GM13976 (cell line): ENCODE measurements around the gene COG7.
"Not testable (repeated sequence)": the region's sequence is repeated elsewhere in the genome, so short reads cannot be mapped to it uniquely, and the experiment has no call there.

Source experiments
- DNase-seq: peaks from one replicate; pipeline ENCODE4 v3.0.0; 2012; ENCODE audit warnings: low spot score
- in situ Hi-C: fragments of 300-500 bp; cut with MboI; formaldehyde crosslinking; loops from one replicate; pipeline ENCODE4 v1.12.0; 2022; ENCODE audit warnings: low sequenced_read_pairs, mixed read lengths, inconsistent platforms; ENCODE audit not compliant: unreplicated experiment
- TF ChIP-seq, protein P1 (sequence below): IDR thresholded peaks from 2 replicates; pipeline ENCODE4 v1.5.1; 2012; ENCODE audit warnings: borderline replicate concordance, mild to moderate bottlenecking; ENCODE audit not compliant: insufficient read depth; ENCODE audit errors: extremely low read depth, missing control alignments, control extremely low read depth

COG7 gene

DNA sequence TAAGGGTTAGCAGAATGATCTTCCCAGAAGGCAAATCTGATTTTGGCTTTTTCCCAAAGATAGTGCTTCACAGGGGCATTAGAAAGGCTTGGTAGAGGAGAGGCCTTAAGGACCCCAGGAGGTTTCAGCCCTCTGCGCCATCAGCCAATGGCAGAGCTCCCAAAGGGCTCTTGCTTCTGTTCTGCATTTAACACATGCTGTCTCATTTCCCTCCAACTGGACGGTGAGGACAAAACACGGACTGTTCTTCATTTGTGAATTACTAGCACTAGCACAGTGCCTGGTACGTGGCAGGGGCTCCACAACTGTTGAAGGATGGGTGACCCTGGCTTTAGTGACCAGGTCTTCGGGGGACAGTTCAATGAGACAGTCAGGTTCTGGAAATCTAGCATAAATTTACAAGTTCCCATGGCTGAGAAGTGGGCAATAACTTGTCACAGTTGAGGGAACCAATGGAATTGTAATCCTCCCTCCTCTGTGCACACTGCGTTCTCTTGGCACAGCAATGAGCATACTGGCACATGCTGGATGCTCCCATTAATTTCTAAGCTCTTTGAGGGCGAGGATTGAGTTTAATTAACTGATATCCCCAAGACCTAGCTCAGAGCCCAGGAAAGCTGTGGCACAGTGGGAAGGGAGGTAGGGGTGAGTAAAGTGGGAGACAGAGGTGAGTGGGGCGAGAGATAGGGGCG lies 45.4 kb downstream of the COG7 start:
- TF ChIP-seq, protein P1, sequence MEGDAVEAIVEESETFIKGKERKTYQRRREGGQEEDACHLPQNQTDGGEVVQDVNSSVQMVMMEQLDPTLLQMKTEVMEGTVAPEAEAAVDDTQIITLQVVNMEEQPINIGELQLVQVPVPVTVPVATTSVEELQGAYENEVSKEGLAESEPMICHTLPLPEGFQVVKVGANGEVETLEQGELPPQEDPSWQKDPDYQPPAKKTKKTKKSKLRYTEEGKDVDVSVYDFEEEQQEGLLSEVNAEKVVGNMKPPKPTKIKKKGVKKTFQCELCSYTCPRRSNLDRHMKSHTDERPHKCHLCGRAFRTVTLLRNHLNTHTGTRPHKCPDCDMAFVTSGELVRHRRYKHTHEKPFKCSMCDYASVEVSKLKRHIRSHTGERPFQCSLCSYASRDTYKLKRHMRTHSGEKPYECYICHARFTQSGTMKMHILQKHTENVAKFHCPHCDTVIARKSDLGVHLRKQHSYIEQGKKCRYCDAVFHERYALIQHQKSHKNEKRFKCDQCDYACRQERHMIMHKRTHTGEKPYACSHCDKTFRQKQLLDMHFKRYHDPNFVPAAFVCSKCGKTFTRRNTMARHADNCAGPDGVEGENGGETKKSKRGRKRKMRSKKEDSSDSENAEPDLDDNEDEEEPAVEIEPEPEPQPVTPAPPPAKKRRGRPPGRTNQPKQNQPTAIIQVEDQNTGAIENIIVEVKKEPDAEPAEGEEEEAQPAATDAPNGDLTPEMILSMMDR, result no peak
- in situ Hi-C loops, result no loop called here
- no peak for DNase-seq

- TF ChIP-seq, protein P1, result no peak
- in situ Hi-C loops, result no loop called here
- no peak for DNase-seq
These were observed 46.3 kb downstream of the COG7 start for GRCh38 chr16:23406546-23407240.

DNA sequence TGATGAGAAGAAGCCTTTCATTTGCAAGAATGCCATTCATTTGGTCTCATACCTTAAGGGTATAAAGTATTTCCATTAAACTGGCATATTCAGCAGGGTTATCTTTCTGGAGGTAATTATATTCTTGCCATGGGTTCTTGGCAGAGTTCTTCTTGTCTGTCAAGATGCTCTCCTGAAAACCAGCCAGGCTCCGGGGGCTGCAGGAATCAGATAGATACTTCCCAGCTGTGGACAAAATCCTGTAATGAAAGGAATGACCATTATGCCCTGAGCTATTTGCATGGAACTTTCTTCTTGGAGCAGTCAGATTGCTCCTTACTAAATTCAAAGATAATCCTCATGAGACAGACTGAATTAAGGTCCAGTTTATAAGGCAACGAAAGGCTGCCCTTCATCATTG lies 47.0 kb downstream of the COG7 start:
- TF ChIP-seq, protein P1, result no peak
- in situ Hi-C loops, result no loop called here
- no peak for DNase-seq

DNA sequence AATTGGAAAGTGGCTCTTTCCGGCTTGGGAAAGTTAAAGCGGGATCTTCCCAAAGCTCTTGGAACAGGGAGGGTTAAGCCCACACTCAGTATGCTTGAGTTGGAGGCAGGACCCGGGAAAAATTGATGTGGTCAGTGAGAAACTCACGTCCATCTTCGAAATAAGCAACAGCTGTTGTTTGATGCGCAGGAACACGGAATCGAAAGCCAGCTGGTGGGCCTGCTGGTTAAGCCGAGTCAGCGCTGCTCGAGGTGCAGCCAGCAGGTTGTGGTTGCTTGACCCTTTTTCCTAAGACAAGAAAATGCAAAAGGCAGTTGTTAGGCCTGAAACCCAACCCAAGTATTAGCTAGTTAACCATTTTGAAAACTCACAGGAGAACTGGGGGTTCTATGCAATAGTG lies 49.4 kb downstream of the COG7 start:
- DNase-seq, result no peak
- TF ChIP-seq, protein P1, result no peak
- in situ Hi-C loops, result no loop called here

DNA sequence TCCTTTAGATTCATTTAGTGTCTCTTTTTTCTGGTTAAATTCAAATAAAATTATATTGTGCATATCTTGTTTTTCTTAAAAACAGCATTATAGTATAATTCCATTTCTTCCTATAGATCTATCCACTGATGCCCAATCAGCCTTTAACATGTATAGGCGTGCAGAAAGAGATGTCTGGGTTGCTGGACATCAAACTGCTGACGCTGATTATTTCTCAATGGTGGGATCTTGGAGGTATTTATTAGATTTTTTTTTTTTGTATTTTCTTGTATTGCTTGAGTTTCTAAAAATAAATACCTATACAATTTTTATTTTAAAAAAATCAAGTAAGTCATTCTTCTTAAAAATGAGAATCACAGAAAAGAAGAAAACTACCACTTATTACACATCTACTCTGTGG lies 50.9 kb downstream of the COG7 start:
- in situ Hi-C loops, result no loop called here
- TF ChIP-seq, protein P1, result no peak
- DNase-seq, result no peak

GRCh38 chr16:23401139-23401538 lies 51.9 kb downstream of the COG7 start:
- no peak for DNase-seq
- in situ Hi-C loops, result no loop called here

DNA sequence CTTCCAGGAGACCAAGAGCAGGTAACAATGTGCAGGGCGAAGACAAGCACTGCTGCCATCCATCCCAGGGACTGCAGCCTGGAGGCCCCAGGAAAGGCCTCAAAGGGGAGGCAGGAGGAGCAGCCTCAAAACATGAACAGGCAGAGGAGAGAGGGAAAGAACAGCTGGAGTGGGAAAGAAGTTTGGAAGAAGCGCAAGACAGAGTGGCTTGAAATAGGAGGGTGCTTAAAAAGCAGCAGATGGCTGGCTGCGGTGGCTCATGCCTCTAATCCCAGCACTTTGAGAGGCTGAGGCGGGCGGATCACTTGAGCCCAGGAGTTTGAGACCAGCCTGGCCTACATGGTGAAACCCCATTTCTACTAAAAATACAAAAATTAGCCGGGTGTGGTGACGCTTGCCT lies 52.5 kb downstream of the COG7 start:
- in situ Hi-C loops, DNase-seq: not testable (repeated sequence)

More at GRCh38 chr16:23401139-23401538, 51.9 kb downstream of the COG7 start:
- TF ChIP-seq, protein P1, result no peak
